Activated CD8-positive, alpha-beta memory T cell treated with anti-CD3 and anti-CD28 coated beads, Interleukin-2, amount 50 U/mL, for 1 hour (primary cell): ENCODE results near the gene PLCH2.
"Not testable (repeated sequence)": the region's sequence is repeated elsewhere in the genome, so short reads cannot be mapped to it uniquely, and the experiment has no call there.

ENCODE experiments used
- DNase-seq: peaks from one replicate; pipeline ENCODE4 v3.0.0-alpha.2; 2020; ENCODE audit errors: extremely low read depth

Gene PLCH2

DNA sequence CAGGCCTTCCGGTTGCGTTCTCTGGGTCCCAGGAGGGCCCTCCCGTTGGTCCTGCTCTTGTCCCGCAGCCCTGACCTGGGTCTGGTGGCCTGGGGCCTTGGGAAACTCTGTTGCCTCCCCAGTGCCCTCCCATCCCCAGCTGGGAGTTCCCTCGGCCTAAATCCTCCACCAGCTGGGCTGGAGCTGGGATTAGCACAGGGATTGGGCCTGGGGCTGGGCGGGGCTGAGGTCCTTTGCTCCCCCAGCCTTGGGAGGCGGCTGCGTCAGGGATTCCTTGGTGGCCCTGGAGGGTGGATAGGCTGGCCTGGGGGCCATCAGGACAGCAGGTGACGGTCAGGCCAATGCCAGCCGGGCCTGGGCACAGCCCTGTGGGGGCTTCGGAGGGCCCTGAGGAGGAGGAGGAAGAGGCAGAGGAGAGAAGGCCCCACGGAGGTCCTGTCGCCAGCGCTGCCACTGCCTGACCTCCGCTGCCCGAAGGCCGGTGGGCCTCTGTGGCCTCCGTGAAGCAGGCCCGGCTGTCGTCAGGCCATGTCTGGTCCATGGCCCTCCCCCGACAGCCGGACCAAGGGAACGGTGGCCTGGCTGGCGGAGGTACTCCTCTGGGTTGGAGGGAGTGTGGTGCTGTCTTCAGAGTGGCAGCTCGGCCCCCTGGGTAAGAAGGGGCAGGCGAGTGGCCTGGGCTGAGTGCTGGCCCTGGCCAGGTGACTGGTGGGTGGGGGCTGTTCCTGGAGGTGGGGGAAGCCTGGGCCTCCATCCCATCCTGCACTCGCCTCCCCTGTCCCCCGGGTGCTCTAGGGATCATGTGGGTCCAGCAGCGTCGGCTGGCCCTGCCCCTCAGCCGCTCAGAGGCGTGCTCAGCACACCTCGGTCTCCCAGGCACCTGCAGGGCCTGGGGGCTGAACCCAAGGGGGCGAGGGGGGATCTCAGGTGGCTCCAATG, at the start of gene PLCH2:
TSS of gene PLCH2 (plus strand) at position 229 of the 939 bp plus-strand sequence. CDS start at position 529, 300 bp downstream.
- DNase-seq: no peak

DNA sequence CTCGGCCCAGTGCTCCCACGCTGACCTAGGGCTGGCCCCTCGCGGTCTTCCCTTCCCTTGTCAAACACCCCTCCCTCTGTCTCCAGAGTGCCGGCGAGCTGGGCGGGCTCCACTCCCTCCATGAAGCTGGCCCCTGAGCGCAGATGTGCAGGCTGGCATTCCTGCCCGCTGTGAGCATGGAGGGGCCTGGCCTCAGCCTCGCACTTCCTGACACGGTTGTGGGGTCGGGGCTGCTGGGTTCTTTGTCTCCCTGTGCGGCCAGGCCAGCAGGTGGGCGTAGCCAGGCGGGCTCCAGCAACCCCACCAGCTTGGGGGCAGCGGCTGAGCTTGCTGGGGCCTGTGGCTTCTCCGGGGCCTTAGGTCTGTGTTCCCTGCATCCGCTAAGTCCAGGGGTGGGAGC, 49.5 kb upstream of the PLCH2 start:
- DNase-seq: no peak

DNA sequence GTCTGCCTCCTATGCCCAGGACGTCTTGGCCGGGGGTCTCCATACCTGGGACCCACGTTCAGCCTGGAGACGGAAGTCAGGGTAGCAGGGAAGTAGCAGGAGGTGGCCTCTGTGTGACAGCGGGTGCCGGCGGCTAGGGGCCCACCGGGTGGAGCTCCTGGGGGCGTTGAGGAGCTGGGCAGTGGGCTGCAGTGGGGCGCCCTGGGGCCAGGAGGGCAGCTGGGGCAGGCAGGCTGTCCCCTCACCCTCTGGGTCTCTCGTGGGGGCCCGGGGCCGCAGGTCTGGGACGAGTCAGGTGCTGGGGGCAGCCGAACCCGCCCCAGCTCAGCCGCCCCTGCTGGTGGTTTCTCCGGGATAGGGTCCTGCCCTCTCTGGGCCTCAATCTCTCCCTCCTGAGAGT, 49.0 kb upstream of the PLCH2 start:
- no peak for DNase-seq

DNA sequence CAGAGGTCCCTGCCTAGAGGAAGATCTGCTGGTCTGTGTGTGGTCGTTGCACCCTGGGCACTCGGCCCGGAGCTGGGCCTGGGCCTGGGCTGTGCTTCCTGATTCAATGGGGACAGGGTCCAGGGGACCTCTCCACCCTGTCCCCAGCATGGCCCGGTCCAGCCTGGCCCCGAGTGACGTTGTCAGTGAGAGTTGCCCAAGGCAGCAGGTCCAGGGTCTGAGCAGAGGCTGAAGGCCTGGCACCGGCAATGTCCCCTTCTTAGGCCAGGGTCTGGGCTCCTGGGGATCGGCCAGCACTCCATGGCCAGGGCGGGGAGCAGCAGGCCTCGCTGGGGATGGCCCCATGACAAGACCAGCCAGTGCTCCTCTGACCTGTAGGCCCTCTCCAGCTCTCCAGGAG, 48.1 kb upstream of the PLCH2 start:
- no peak for DNase-seq

DNA sequence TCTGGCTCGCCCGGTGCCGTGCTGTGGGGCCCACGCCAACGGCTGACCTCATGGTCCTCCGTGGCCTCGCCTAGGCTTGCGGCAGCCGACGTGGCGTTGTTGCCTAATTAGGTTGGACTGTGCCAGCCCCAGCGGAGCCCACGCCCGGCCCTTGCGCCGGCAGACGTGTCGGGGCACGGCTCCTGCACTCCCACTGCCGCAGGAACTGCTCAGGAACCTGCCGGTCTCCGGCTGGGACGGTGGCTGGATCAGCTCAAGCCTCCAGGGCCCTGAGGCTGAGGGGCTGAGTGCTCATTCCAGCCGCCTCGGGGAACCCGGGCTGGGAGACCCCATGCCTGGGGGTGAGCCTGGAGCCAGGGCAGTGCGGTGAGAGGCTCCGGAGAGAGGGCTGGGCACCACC, 47.6 kb upstream of the PLCH2 start:
- DNase-seq: no peak

GRCh38 chr1:2429780-2430591, 46.1 kb upstream of the PLCH2 start:
- DNase-seq: no peak

- no peak for DNase-seq
Measured at GRCh38 chr1:2430592-2430973, 45.5 kb upstream of the PLCH2 start.

GRCh38 chr1:2431103-2431502, 45.0 kb upstream of the PLCH2 start:
- no peak for DNase-seq

- no peak for DNase-seq
Measured at GRCh38 chr1:2431518-2431917, 44.6 kb upstream of the PLCH2 start.

- DNase-seq: no peak
Measured at GRCh38 chr1:2432441-2432844, 43.6 kb upstream of the PLCH2 start.

DNA sequence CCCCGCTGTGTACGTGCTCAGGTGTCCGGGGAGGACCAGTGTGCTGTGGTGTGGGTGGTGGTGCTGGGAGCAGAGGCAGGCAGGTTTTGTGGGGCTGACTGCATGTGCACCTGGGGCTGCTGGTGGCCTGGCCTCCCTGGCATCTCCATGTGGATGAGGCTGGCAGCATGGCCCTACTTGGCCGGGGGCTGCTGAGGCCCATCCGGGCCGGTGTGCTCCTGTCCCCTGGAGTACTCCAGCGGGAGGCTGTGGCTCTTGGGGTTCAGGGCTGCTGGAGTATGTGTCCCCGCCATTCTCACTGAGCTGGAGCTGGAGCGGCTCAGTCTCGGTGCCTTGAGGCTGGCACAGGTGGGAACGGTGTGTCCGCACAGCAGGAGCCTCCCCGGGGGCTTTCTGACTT, 42.9 kb upstream of the PLCH2 start:
- DNase-seq: no peak

DNA sequence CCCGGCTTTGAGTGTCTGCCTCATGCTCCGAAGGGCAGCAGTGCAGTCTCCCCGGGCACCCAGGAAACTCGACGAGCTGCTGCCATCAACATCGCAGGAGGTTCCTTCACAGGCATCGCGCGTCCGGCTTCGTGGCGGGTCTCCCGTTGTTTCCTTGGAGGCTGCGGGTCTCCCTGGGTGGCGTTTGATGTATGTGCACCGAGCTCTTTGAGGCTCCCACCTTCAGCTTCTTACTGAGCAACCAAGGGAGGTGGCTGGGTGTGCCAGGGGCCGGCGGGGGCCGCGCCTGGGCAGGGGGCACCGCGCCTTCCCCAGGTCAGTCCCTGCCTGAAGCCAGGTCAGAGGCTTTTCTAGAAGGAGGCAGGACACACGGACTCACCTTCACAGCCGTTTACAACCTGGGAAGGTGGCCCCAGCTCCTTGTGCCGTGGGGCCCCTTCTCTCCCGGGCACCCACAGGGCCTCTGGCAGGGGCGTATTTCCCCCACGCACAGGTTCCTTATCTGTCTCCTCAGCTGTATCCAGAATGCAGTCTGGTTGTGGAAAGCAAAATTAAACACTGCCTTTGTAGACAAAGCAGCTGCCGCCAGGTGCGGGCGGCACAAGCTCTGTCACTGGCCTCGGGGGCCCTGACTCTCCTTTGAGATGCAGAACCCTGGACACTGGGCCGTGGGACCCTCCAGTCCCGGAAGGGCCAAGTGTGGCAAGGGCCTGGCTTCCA, 42.0 kb upstream of the PLCH2 start:
- no peak for DNase-seq

DNA sequence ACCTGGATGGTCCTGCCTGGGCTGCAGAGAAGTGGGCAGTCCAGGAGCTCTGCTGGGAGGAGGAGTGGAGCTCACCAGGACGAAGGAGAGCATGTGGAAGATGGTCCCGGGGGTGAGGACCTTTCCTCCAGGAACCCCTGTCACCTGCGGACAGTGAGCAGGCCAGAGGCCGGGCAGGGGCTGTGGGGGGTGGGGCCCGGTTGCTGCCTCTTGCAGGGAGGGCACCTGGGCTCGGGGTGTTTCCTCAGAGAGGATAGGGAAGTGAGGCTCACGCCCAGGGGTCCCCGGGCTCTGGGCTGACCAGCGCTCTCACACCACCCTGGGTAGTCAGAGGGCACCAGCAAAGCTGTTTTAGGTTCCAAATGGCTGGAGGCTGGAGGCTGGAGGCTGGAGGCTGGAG, 41.0 kb upstream of the PLCH2 start:
- DNase-seq: no peak

DNA sequence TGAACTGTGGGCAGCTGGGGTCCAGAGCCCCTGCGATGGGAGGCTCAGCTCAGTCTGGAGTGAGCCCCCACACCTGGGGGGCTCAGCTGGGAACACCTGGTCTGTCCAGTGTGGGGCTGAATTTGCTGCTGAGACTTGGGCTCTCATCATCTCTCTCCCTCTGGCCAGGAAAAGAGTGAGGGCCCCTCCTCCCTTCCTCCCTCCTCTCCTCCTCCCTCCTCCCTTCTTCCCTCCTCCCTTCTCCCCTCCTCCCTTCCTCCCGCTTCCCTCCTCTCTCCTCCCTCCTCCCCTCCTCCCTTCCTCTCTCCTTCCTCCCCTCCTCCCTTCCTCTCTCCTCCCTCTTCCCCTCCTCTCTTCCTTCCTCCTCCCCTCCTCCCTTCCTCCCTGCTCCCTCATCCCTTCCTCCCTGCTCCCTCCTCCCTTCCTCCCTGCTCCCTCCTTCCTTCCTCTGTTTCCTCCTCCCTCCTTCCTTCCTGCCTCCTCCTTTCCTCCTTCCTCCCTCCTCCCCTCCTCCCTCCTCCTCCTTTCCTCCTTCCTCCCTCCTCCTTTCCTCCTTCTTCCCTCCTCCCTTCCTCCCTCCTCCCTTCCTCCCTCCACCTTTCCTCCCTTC, 40.2 kb upstream of the PLCH2 start:
- DNase-seq: no peak

DNA sequence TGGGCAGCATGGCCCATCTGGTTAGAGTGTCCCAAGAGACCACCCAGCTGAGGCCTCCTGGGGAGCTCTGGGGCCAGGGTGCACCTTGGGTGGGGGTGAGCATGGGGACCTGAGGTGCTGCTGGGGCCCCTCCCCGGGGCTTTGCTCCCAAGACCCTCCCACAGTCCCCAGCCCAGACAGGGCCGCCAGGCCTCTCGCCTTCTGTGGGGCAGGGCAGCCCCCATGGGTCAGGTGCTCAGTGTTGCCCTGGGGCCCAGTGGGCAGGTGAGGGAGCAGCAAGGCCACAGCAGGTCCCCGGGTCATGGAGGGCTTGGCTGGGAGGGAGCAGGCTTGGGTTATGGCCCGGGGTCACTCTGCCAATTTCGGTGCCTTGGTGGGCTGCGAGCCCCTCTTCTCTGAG, 39.2 kb upstream of the PLCH2 start:
- no peak for DNase-seq

DNA sequence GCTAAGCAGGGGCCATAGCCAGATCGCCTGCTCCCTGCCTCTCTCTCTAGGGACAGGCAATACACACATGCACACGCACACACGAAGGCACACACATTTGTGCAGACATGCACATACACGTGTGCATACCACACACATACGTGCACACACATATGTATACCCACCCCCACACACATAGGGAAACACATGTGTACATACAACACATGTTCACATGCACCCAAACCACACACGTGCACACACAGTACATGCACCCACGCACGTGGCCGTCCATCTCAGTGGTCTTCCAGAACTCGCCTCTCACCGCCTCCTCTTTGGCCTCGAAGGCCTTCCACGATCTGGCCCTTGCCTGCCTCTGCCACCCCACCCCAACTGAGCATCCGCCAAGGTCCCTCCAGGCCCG, 38.5 kb upstream of the PLCH2 start:
- no peak for DNase-seq

- no peak for DNase-seq
Measured at GRCh38 chr1:2438038-2438437, 38.1 kb upstream of the PLCH2 start.

GRCh38 chr1:2438641-2439040, 37.4 kb upstream of the PLCH2 start:
- DNase-seq: no peak

DNA sequence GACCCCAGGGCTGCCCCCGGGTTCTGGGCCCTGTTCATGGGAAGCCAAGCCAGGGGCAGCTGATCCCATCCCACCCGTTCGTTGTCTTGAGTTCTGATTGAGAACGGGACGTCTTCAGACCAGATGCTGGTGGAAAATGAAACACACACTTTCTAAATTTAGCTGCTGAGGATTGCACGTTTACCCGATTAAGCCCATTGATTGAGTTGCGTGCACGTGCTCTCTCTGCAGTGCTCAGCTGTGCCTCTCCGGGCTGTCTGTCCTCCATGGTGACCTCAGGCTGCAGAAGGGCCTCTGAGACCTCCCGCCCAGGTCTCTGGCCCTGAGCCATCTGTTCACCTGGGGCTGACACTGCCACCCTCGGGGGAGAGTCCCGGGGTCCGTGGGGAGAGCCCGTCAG, 36.7 kb upstream of the PLCH2 start:
- no peak for DNase-seq

GRCh38 chr1:2440346-2440745, 35.7 kb upstream of the PLCH2 start:
- not testable (repeated sequence) for DNase-seq

- DNase-seq: no peak
Measured at GRCh38 chr1:2441746-2442145, 34.3 kb upstream of the PLCH2 start.

- no peak for DNase-seq
Measured at GRCh38 chr1:2442661-2443060, 33.4 kb upstream of the PLCH2 start.
